ENCODE data around the gene HOXB6.
A peak's percentile ranks its signal among the peaks of the same experiment; 100 is the strongest.

HOXB6 gene

GRCh38 chr17:48624544-48625494 is 20.0 kb upstream of the HOXB6 start:
- H3K4me3 ChIP-seq (ENCODE audit: low read length): peak overlapping the region; percentile 69
- DNase-seq (ENCODE audit: low read depth): peak; percentile 47
- no peak for TF ChIP-seq CTCF (conservative IDR thresholded peaks at IDR 0.05; ENCODE audit: low read length)

- no peak for DNase-seq (ENCODE audit: low read depth)
- TF ChIP-seq CTCF (conservative IDR thresholded peaks at IDR 0.05; ENCODE audit: low read length): no peak
- H3K4me3 ChIP-seq (ENCODE audit: low read length): peak overlapping the region; percentile 69
Measured at GRCh38 chr17:48624118-48624517, 19.3 kb upstream of the HOXB6 start.

- DNase-seq (ENCODE audit: low read depth): no peak
- no peak overlapping the region for H3K4me3 ChIP-seq (ENCODE audit: low read length)
- no peak for TF ChIP-seq CTCF (conservative IDR thresholded peaks at IDR 0.05; ENCODE audit: low read length)
Measured at GRCh38 chr17:48623583-48623982, 18.8 kb upstream of the HOXB6 start.

- no peak for TF ChIP-seq CTCF (conservative IDR thresholded peaks at IDR 0.05; ENCODE audit: low read length)
- no peak for DNase-seq (ENCODE audit: low read depth)
- no peak overlapping the region for H3K4me3 ChIP-seq (ENCODE audit: low read length)
Measured at GRCh38 chr17:48622857-48623256, 18.1 kb upstream of the HOXB6 start.

- no peak for DNase-seq (ENCODE audit: low read depth)
- TF ChIP-seq CTCF (conservative IDR thresholded peaks at IDR 0.05; ENCODE audit: low read length): no peak
- no peak overlapping the region for H3K4me3 ChIP-seq (ENCODE audit: low read length)
Measured at GRCh38 chr17:48621410-48622392, 16.9 kb upstream of the HOXB6 start.

GRCh38 chr17:48620461-48621139 is 15.8 kb upstream of the HOXB6 start:
- DNase-seq (ENCODE audit: low read depth): no peak
- TF ChIP-seq CTCF (conservative IDR thresholded peaks at IDR 0.05; ENCODE audit: low read length): no peak
- no peak overlapping the region for H3K4me3 ChIP-seq (ENCODE audit: low read length)

All from AG10803 (cell line).